ENCODE measurements around the gene BEGAIN.

BEGAIN gene

DNA sequence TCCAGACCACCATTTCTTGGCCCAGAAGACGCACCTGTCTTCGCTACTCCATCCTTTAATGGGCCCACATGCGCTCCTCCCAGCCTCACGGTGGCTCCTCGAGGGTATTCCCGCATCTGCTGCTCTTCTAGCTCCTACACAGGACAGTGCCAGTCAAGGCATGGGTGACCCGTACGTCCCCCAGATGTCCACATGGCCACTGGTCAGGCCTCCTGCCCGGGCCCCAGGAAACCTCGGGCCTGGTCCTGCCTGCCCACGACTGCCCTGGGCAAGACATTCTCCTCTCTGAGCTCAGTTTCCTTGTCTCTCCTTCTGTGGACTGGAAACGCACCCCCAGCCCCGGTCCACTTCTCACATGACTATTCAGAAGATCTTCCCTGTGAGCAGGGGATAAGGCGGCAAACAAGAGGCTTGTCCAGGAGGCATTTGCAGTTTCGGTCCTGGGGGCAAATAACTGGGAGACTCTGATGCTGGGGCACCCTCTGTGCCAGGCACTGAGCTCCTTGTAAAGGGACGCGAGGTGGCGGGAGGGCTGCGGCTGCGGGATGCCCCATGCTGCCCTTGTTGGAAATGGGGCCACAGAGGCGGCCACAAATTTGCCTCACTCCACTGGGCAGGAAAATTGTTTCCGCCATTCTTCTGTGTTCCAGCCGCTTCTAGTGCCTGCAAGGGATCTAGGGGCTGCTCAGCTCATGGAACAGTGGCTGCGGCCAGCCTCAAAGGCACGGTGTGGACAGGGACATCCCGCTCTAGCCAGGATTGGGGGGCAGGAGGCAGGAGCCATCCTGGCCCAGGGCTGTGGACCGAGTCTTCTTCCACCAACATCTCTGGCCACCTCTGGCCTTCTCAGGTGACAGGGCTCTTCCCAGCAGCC, 6.8 kb upstream of the BEGAIN start:
- no peak for DNase-seq

DNA sequence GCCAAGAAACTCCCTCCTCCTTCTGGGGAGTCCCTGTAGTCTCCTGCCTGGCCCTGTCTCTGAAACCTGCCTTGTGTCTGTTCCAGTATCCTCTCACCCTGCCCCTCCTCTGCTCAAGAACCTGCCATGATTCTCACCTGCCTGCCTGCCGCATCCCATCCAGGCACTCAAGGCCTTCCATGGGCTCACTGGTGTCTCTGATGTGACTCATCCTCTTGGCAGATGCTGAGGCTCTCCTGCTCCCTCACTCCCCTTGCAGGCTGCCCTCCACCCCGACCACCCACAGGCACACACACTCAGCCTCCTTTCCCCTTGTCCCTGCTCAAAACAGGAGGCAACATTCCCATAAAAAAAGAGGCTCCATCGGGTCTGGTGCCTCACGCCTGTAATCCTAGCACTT, 5.8 kb upstream of the BEGAIN start:
- no peak for DNase-seq

DNA sequence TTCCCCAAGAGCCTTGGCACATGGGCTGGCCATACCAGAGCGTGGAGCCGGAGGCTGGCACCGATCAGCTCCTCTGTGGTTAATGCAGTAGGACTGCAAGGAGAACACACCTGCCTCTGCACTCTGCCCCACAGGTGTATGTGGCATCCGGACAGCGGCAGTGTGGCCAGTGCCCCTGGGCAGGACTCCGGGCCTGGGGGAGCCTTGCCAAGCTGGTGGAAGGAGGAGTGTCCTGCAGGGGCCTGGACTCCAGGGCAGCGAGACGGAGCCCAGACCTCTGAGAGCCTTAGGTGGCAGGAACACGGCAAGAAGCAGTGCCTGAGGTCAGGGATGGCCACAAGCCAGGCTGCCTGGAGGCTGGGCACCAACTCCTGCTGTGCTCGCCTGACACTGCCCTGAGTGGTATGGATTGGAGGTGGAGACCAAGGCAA, 5.3 kb upstream of the BEGAIN start:
- DNase-seq, result no peak

DNA sequence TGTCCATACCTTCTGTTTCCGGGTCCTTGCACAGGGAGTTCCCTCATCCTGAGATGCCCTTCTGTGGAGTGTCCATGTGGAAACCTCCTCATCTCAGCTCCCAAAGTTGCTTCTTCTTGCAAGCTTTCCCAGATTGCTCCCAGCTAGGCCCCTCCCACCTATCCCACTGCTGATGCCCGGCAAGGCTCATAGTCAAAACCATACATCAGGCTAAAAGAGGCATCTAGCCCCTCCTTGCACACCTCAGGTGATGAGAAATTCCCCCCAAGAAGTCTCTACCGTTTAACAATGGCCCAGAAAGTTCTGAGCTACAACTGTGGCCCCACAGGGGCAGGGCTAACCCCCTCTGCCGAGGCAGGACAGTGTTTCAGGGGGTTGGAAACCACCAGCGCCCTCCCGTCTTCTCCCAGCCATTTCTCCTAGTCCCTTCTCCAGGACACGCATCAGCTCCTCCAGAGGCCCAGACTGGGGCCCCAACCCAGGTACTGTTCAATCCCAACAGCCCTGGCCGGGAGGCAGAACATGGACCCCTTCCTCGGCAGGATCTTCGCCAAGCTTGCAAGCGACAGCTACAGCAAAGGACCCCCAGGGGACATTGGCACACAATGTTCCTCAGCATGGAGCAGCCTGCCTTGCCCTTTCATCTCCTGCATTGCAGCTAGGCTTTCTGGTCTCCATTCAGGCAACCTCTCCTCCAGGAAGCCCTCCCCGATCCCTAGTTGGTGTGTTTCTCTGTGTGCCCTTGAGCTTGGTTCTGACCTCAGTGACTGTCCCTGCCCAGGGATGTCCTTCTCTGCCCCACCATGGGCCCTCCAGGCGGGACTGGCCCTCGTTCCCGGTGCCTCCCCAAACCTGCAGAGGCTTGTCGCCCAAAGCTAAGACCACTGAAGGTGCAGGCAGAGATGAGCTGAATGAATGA, 4.5 kb upstream of the BEGAIN start:
- DNase-seq, result no peak

DNA sequence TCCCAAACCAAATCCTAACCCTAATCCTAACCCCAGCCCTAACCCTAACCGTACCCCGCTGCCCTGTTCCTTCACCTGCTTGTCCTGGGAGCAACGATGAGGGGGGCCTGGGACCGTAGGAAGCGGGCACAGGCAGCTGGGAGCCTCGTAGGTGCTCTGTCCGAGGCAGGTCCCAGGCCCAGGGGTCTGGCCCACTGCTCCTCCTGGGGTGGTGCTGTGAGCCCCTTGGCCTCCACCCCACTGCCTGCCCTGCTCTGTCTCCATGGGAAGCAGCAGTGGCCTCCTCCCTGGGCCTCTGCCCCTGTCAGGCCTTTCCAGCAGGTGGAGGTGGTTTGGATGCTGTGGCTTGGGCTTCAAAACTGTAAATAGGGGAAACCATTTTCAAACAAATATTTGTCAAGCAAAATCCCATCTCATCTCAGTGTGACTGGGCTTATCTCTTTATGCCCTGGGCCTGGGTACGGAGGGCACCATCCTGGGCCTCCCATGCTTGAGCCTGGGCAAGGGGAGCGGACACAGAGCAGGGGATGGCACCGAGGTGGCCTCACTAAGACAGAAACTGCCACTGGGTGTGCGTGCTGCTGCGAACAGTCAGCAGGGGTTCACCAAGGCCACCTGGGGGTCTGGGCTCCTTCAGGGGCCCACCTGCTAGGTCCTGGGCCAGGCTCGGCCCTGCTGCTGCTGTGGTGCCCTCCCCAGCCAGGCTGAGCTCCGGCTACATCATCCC, 3.7 kb upstream of the BEGAIN start:
- DNase-seq, result no peak

DNA sequence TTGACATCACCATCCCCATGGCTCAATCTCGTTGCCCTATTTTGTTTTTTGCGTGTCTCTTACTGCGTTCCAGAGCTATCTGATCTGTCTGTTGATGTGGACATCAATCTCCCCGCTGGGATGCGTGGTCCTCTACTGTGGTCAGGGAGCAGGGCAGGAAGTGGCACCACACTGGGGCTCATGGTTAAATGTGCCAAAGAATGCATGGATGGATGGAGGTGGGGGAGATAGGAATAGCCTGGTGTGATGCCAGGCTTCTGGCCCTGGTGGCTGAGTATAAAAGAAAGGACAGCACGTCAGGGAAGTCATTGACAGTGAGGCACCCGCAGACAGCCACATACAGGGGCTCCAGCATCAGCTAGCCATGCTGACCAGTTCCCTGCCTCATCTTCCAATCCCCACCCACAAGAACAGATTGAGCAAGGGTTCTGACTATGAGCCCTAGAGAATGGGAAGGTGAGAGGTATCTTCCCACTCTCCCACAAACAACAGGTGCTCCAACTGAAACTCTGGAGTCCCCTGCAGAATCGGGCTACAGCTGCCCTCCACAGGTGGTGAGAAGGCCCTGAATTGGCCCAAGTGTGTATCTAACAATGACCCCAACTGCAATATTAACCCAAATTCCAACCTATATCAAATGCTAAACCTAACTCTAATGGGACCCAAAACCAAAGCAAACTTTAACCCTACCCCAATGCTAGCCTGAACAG, 2.7 kb upstream of the BEGAIN start:
- no peak for DNase-seq

DNA sequence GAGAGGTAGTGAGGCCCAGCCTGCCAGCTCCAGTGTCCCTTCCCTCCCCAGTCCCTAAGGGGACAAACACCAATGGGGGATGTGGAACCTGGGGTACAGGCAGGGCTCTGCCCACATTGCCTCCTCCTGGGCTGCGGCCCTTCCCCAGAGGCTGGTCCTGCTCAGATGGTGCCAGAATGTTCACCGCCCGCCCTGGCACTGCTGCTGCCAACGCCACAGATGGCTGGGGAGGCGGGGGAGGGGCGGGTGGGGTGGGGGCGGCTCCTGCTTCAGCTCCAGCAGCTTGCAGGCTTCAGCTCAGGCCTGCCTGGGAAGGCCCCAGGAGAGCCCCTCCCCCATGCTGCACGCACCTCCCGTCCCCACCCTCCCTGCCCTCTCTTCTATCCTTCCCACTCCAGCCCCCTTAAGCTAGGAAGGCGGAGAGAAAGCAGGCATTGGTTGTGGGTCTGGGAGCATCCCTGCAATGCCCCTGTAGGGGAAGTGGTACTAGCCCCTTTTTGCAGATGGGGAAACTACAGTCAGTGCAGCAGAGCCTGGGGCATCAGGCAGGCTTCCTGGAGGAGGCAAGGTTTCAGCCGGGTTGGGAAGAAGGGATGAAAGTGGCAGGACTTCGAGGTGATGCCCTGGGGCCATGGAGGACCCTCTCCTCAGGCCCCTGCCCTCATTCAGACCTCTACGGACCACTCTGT, 2.0 kb upstream of the BEGAIN start:
- DNase-seq, result no peak

DNA sequence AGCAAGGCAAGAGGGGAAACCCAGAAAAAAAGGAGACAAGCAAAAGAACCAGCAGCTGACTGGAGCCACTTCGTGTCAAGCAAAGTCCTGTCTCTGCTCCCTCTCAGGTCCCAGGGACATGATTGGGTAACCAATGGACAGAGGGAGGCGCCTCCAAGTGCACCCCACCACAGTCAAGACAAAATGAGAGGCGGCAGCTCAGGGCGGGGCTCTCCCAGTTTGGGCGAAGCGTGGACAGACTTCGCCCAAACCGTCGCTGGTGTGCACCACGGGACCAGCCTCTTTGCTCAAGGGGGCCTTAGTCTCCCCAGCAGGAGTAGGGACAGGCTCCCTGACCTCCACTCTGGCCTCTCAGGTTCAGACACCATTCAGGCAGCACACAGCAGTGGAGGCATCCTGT, 1.5 kb upstream of the BEGAIN start:
- DNase-seq, result no peak

DNA sequence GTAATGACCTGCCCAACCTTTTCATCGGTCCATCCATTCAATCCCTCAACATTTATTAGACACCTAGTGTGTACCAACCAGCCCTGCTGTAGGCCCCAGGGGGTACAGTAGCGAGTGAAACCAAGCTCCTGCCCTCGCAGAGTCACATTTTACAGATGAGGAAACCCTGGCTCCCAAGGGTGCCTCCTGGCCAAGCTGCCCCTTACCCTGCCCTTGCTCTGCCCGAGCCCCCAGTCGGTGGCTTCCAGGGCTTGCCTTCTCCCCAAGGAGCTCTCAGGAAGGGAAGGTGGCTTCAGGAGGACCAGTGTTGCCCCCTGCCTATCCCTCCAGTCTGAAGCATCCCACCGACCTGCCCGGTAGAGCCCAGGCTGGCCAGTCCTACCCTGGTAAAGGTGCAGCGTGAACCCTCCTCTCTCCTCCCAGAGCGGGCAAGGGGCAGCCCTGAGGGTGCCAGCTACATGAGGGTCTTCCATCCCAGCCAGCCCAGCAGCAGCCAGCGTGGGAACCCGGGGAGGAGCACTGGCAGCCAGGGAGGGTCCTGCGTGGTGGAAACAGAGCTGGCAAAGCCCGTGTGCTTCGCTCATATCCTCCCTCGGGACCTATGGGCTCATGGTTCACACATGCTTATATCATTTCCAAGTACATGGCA, 670 bp upstream of the BEGAIN start:
- DNase-seq, result no peak

DNA sequence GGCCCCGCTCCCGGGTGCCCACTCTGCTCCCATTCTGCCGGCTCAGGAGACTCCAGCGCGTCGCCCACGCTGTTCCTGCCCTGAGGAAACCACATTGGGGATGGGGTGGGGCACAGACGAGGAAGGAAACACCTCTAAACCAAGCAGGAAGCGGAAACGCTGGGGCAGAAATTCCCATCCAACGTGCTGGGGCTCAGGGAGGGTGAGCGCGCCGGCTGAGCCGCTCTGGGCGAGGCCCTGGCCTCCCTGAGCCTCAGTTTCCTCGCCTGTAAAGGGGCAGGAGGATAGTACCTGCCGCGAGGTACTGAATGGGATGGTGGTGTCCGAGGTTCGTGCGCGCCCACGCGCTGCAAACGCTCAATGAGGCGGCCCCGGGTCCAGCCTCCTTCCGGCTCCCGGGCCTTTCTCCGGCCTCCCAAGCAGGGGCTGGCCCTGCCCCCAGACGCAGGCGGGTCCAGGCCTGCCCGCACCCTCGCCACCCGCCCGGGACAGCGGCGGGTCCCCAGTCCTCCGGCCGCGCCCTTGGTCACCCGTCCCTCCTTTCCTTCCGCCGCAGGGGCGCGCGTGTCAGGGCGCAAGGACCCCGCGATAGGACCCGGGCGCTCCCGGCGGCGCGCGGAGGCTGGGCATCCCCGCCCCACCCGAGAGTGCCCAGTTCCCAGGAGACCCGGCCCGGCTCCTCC, 673 bp downstream of the BEGAIN start:
- no peak for DNase-seq

DNA sequence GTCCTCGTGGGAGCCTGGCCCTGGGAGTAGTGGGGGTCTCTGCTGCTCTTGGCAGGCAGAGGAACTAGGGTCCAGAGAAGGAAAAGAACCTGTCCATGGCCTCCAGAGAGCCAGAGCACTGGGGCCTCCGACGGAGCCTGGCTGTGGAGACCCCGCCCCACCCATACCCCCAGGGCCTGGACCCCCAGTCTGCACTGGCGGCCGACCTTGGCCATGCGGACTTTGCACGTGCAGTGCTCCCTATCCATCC, 1.1 kb downstream of the BEGAIN start:
- no peak for DNase-seq

DNA sequence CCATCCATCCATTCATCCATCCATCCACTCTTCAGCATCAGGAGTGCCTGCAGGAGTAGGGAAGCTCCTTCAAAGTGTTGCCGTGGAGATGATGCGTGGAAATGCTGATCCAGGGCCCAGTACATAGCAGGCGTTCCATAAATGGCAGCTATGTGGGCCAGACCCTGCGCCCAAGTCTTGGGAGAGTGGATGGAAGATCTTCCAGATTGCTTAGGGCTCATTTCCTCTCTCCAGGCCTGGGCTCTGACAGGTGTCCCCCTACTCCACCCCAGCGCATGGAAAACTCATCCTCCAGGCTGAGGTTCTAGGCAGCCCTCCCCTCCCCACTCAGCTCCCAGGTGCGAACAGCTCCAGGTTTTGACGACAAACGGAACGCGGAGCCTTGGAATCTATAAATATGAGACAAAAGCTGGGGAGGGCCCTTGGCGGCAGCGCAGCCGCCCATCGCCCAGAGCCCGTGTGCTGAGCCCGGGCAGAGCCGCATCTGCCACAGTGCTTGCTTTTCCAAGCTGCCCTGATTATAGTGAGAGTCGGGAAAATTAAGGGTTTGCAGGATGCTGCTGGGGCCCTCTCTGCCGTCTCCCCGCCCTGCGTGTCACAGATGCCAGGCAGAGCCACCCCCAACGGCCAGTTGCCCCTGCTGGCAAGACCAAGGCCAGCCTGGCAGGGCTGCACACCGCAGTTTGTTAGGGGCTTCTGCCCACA, 1.6 kb downstream of the BEGAIN start:
- no peak for DNase-seq

DNA sequence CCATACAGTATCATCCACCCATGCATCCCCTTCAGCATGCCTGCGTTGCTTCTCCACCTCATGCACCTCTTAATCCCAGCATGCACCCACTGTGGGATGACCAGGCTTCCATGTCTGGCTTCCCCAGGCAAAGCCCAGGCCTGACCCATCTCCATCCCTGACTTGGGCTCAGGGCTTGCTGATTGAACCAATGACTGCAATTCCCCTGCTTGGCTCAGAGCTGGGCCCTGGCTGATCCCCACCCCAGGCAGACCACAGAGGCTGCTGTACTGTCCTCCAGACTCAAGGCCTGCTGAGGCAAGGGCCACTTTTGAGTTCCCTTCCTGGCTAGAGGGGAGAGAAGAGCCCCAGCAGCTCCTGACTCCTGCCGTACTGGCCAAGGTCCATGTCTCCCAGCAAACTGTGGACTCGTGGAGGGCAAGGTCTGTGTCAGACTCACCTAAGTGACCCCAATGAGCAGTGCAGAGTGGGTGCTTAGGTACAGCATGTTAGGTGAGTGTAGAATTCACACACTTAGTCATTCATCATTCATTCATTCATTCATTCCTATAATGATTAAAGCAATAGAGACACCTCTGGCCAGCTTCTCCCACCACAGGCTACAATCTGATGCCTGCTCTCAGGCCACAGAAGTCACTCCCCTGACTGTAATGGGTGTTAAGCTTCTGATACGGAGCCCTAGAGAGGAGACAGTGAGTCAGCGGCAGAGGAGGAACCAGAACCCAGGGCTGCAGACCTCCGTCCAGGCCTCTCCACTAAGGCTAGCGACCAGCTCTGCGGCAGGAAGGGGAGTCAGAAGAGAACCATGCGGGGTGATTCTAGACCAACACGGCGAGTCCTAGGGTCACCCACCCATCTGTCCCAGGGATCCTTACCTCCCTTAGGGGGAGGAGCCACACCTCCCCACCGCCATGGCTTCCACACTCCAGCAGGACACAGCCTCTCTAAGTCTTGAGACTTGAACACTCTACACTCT, 2.9 kb downstream of the BEGAIN start:
- no peak for DNase-seq

DNA sequence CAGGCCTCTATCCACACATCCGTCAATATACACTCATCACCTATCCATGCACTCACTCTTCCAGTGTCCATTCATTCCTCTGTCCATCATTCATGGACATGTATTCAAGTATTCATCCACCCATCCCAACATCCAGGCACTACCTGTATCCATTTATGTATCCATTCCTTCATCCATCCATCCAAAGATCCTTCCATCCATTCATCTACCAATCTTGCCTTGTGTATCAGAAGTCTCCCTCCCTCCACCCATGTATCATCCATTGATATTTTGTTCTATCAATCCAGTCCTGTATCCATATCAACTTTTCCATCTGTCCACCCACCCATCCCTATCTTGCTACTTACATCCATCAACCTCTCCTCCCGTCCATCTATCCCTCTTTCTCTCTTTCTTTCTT, 4.0 kb downstream of the BEGAIN start:
- no peak for DNase-seq

DNA sequence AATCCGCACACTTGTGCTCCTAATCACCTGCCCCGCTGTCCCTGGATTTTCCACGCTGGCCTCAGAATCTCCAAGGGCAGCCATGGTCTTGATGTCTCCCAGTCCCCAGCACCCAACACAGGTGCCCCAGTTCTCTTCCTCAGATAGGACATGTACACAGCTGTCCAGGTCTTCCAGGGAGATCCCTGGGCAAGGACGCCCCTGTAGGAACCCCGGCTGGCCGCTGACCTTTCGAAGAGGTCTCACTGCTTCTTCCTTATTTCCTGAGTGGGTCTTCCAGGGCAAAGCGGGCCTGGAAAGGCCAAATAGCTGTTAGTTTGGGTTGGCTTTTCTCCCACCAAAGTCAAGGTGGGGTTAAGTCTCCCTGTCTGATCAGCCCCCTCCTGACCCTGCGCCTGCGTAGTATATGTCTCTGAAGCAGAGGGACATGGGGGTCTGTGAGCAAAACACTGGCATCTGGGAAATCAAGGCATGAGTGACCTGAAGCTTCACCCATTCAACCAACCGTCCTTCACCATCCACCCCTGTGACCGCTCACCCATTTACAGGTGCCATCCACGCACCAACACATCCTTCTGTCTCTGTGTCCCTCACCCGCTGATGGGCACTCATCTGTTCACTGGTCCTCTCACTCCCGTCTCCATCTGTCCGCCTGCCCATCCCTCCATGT, 4.6 kb downstream of the BEGAIN start:
- no peak for DNase-seq

DNA sequence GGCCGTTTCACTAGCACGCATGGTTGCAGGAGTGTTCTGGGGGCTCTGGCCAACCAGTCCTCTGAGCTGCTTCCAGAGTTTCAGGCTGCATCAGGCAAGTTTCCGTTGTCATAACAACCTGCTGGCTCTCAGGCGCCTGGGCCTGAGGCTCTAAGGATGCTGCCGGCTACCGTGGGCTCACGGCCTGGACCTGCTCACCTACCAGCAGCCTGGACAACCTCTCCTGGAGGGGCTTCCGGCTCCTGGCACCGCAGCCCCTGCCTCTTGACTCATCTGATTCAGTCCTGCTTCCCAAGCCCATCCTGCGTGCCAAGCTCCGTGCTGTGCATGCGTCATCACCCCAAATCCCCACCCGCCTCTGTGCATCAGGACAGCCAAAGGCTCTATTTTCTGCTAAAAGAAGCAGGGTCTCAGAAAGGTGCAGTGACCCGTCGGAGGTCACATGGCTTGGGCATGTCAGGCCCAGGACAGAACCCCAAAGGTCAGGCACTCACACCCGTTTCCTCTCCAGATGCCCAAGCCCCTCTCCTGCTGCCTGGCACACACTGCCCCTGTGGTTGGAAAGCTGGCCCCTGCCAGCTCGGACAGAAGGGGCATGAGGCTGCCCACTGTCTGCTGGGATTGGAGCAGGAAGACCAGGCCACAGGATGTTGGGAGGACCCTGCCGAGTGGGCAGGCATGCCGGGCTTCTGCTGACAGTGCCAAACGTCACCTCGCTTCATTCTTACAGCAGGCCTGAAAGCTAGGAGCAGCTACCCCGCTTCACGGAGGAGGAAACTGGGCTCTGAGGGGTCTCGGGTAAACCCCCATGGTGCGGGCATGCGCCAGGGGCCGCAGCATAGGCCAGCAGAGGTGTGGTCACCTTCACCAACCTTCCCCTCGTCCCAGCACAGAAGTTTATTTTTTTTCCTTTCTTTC, 5.7 kb downstream of the BEGAIN start:
- DNase-seq, result no peak
